ENCODE measurements around the gene CMIP. TPM values are rescaled to one million over a fixed set of nuclear protein-coding genes. Genes with fewer than 3 reads are reported as not detected.

The CMIP gene
- total and polyA plus RNA-seq, 3 experiments from 2014 or later: 1.0 to 24.4 (median 23.6) TPM

GRCh38 chr16:81697616-81698309 lies 253.2 kb downstream of the CMIP start:
- H3K4me3 Mint-ChIP-seq: no peak overlapping the region
- Histone ChIP-seq H3K27me3 (ENCODE audit: insufficient read depth, low read length, poor library complexity, severe bottlenecking) (no peaks in the 10 kb centered on the region), H3K36me3 (ENCODE audit: insufficient read depth, low read length) (peaks cover 28% of the 10 kb centered on the region), H3K9me3 (ENCODE audit: low read length) (no peaks in the 10 kb centered on the region), H3K4me3 (ENCODE audit: low read length) (no peak overlapping the region), H3K4me1 (ENCODE audit: insufficient read depth, low read length) (no peaks in the 10 kb centered on the region), H3K27ac (ENCODE audit: low read depth, low read length) (no peak overlapping the region)
- CTCF ChIA-PET: interaction anchor here (0.6 to 1.7 kb wide), 13 partner anchors 8 to 331 kb away, joined by 3 to 7 read pairs (median 4); no protein-coding TSS in a partner anchor
- H3K27me3 Mint-ChIP-seq: no peaks in the 10 kb centered on the region
- peaks cover 4 to 9% (median 4%) of the 10 kb centered on the region in 3 donors for H3K4me1 Mint-ChIP-seq
- no peak for DNase-seq
- H3K36me3 Mint-ChIP-seq: peaks cover 3 to 86% (median 11%) of the 10 kb centered on the region in 3 donors
- no peaks in the 10 kb centered on the region for H3K9me3 Mint-ChIP-seq
- POLR2A ChIA-PET: no interaction called here
- peak overlapping the region in 1 of 8 donors; percentile 24 for H3K27ac Mint-ChIP-seq

- ChIA-PET CTCF (interaction anchor here (1.4 kb wide), 1 partner anchor 21 kb away, joined by 5 read pairs; no protein-coding TSS in a partner anchor), POLR2A (no interaction called here)
- peaks cover 28% of the 10 kb centered on the region for H3K36me3 ChIP-seq (ENCODE audit: insufficient read depth, low read length)
- Mint-ChIP-seq H3K36me3 (peaks cover 8 to 86% (median 13%) of the 10 kb centered on the region in 3 donors), H3K9me3 (no peaks in the 10 kb centered on the region), H3K27ac (peak overlapping the region in 1 of 8 donors; percentile 75), H3K4me1 (peaks cover 4 to 10% (median 9%) of the 10 kb centered on the region in 3 donors), H3K27me3 (no peaks in the 10 kb centered on the region), H3K4me3 (no peak overlapping the region)
- H3K4me3 ChIP-seq (ENCODE audit: low read length): no peak overlapping the region
- no peaks in the 10 kb centered on the region for H3K4me1 ChIP-seq (ENCODE audit: insufficient read depth, low read length)
- H3K27ac ChIP-seq (ENCODE audit: low read depth, low read length): no peak overlapping the region
- H3K27me3 ChIP-seq (ENCODE audit: insufficient read depth, low read length, poor library complexity, severe bottlenecking): no peaks in the 10 kb centered on the region
- DNase-seq: no peak
- no peaks in the 10 kb centered on the region for H3K9me3 ChIP-seq (ENCODE audit: low read length)
Observed at GRCh38 chr16:81698310-81698641, 253.7 kb downstream of the CMIP start.

- POLR2A ChIA-PET: no interaction called here
- H3K36me3 ChIP-seq (ENCODE audit: insufficient read depth, low read length): peaks cover 18% of the 10 kb centered on the region
- Mint-ChIP-seq H3K27me3 (no peaks in the 10 kb centered on the region), H3K27ac (peak overlapping the region in 4 of 8 donors; percentile 33 to 75 (median 66)), H3K4me3 (no peak overlapping the region), H3K4me1 (peaks cover 4 to 12% (median 9%) of the 10 kb centered on the region in 3 donors), H3K36me3 (peaks cover 9 to 80% (median 15%) of the 10 kb centered on the region in 3 donors), H3K9me3 (no peaks in the 10 kb centered on the region)
- CTCF ChIA-PET: no interaction called here
- H3K27me3 ChIP-seq (ENCODE audit: insufficient read depth, low read length, poor library complexity, severe bottlenecking): no peaks in the 10 kb centered on the region
- no peak for DNase-seq
- H3K4me1 ChIP-seq (ENCODE audit: insufficient read depth, low read length): no peaks in the 10 kb centered on the region
- H3K27ac ChIP-seq (ENCODE audit: low read depth, low read length): no peak overlapping the region
- no peak overlapping the region for H3K4me3 ChIP-seq (ENCODE audit: low read length)
- H3K9me3 ChIP-seq (ENCODE audit: low read length): no peaks in the 10 kb centered on the region
Observed at GRCh38 chr16:81699596-81699995, 255.0 kb downstream of the CMIP start.

- Histone ChIP-seq H3K27me3 (ENCODE audit: insufficient read depth, low read length, poor library complexity, severe bottlenecking) (no peaks in the 10 kb centered on the region), H3K36me3 (ENCODE audit: insufficient read depth, low read length) (peaks cover 19% of the 10 kb centered on the region), H3K4me1 (ENCODE audit: insufficient read depth, low read length) (no peaks in the 10 kb centered on the region), H3K27ac (ENCODE audit: low read depth, low read length) (no peak overlapping the region), H3K9me3 (ENCODE audit: low read length) (no peaks in the 10 kb centered on the region), H3K4me3 (ENCODE audit: low read length) (no peak overlapping the region)
- no peak for DNase-seq
- H3K27me3 Mint-ChIP-seq: no peaks in the 10 kb centered on the region
- peak overlapping the region in 5 of 8 donors; percentile 35 to 96 (median 55) for H3K27ac Mint-ChIP-seq
- no peak overlapping the region for H3K4me3 Mint-ChIP-seq
- POLR2A ChIA-PET: no interaction called here
- CTCF ChIA-PET: no interaction called here
- H3K9me3 Mint-ChIP-seq: no peaks in the 10 kb centered on the region
- peaks cover 4 to 12% (median 9%) of the 10 kb centered on the region in 3 donors for H3K4me1 Mint-ChIP-seq
- peaks cover 9 to 80% (median 13%) of the 10 kb centered on the region in 3 donors for H3K36me3 Mint-ChIP-seq
Observed at GRCh38 chr16:81700071-81700779, 255.6 kb downstream of the CMIP start.

- Histone ChIP-seq H3K36me3 (ENCODE audit: insufficient read depth, low read length) (peaks cover 25% of the 10 kb centered on the region), H3K27me3 (ENCODE audit: insufficient read depth, low read length, poor library complexity, severe bottlenecking) (no peaks in the 10 kb centered on the region), H3K4me1 (ENCODE audit: insufficient read depth, low read length) (no peaks in the 10 kb centered on the region), H3K4me3 (ENCODE audit: low read length) (no peak overlapping the region), H3K27ac (ENCODE audit: low read depth, low read length) (no peak overlapping the region), H3K9me3 (ENCODE audit: low read length) (no peaks in the 10 kb centered on the region)
- Mint-ChIP-seq H3K4me1 (peaks cover 4 to 12% (median 9%) of the 10 kb centered on the region in 3 donors), H3K4me3 (no peak overlapping the region), H3K27ac (peak overlapping the region in 5 of 8 donors; percentile 61 to 96 (median 83)), H3K9me3 (no peaks in the 10 kb centered on the region), H3K36me3 (peaks cover 9 to 80% (median 13%) of the 10 kb centered on the region in 3 donors), H3K27me3 (peaks cover 0 to 2% of the 10 kb centered on the region in 2 donors)
- DNase-seq: no peak
- CTCF ChIA-PET: interaction anchor here (1.0 to 1.3 kb wide), 2 partner anchors 10 to 296 kb away, joined by 3 read pairs; no protein-coding TSS in a partner anchor
- POLR2A ChIA-PET: no interaction called here
Observed at GRCh38 chr16:81700780-81701165, 256.2 kb downstream of the CMIP start.

GRCh38 chr16:81701296-81701970 lies 256.8 kb downstream of the CMIP start:
- Mint-ChIP-seq H3K9me3 (no peaks in the 10 kb centered on the region), H3K4me3 (no peak overlapping the region), H3K4me1 (peaks cover 4 to 12% (median 9%) of the 10 kb centered on the region in 3 donors), H3K27me3 (peaks cover 0 to 2% of the 10 kb centered on the region in 2 donors), H3K27ac (peak overlapping the region in 3 of 8 donors; percentile 21 to 83 (median 60)), H3K36me3 (peaks cover 9 to 82% (median 13%) of the 10 kb centered on the region in 3 donors)
- Histone ChIP-seq H3K4me1 (ENCODE audit: insufficient read depth, low read length) (no peaks in the 10 kb centered on the region), H3K9me3 (ENCODE audit: low read length) (no peaks in the 10 kb centered on the region), H3K27me3 (ENCODE audit: insufficient read depth, low read length, poor library complexity, severe bottlenecking) (no peaks in the 10 kb centered on the region), H3K36me3 (ENCODE audit: insufficient read depth, low read length) (peaks cover 31% of the 10 kb centered on the region), H3K27ac (ENCODE audit: low read depth, low read length) (no peak overlapping the region), H3K4me3 (ENCODE audit: low read length) (no peak overlapping the region)
- POLR2A ChIA-PET: no interaction called here
- no peak for DNase-seq
- CTCF ChIA-PET: interaction anchor here (1.0 to 1.3 kb wide), 4 partner anchors 11 to 297 kb away, joined by 3 read pairs; no protein-coding TSS in a partner anchor

- H3K27me3 Mint-ChIP-seq: peaks cover 0 to 2% of the 10 kb centered on the region in 2 donors
- peak overlapping the region in 1 of 7 donors; percentile 26 for H3K4me3 Mint-ChIP-seq
- no peaks in the 10 kb centered on the region for H3K9me3 Mint-ChIP-seq
- H3K9me3 ChIP-seq (ENCODE audit: low read length): no peaks in the 10 kb centered on the region
- H3K4me1 Mint-ChIP-seq: peaks cover 4 to 12% (median 9%) of the 10 kb centered on the region in 3 donors
- peaks cover 13 to 84% (median 17%) of the 10 kb centered on the region in 3 donors for H3K36me3 Mint-ChIP-seq
- H3K27ac ChIP-seq (ENCODE audit: low read depth, low read length): no peak overlapping the region
- H3K27ac Mint-ChIP-seq: peak overlapping the region in 5 of 8 donors; percentile 3 to 80 (median 56)
- H3K4me1 ChIP-seq (ENCODE audit: insufficient read depth, low read length): no peaks in the 10 kb centered on the region
- POLR2A ChIA-PET: no interaction called here
- H3K27me3 ChIP-seq (ENCODE audit: insufficient read depth, low read length, poor library complexity, severe bottlenecking): no peaks in the 10 kb centered on the region
- no peak overlapping the region for H3K4me3 ChIP-seq (ENCODE audit: low read length)
- peaks cover 33% of the 10 kb centered on the region for H3K36me3 ChIP-seq (ENCODE audit: insufficient read depth, low read length)
- CTCF ChIA-PET: interaction anchor here (1.2 kb wide), 1 partner anchor 12 kb away, joined by 3 read pairs; no protein-coding TSS in a partner anchor
- DNase-seq: no peak
Observed at GRCh38 chr16:81702506-81702905, 257.9 kb downstream of the CMIP start.

Measured in CD8-positive, alpha-beta memory T cell (primary cell).